Thyroid gland (tissue), 4 donors: ENCODE results near the gene AKR1B1. TPM values are rescaled to one million over a fixed set of nuclear protein-coding genes. Genes with fewer than 3 reads are reported as not detected.

Experiments
- DNase-seq, 2 donors: peaks; one replicate each; pipeline ENCODE4 v3.0.0-alpha.2; 2019
- H3K27ac ChIP-seq, 3 donors: fragments of 200-600 bp; sonication (generic); 1 replicate in 2 of 3; 2 replicates in 1 of 3; pipeline ENCODE4 v1.5.1; 2016 to 2019; ENCODE audit warnings: mild to moderate bottlenecking in 1 of 3, moderate library complexity in 1 of 3
- H3K27me3 ChIP-seq: fragments of 200-600 bp; sonication (generic); one replicate; pipeline ENCODE4 v1.5.1; 2019
- H3K36me3 ChIP-seq, 2 donors: fragments of 200-600 bp; sonication (generic); one replicate each; pipeline ENCODE4 v1.5.1; 2016 to 2019
- H3K4me1 ChIP-seq, 2 donors: fragments of 200-600 bp; sonication (generic); one replicate each; pipeline ENCODE4 v1.5.1; 2017 to 2019
- H3K4me3 ChIP-seq, 3 donors: fragments of 200-600 bp; sonication (generic); replicated peaks in 1 of 3; 1 replicate in 2 of 3; 2 replicates in 1 of 3; pipeline ENCODE4 v1.5.1; 2016; ENCODE audit warnings: mild to moderate bottlenecking in 1 of 3
- H3K9me3 ChIP-seq: fragments of 200-600 bp; sonication (generic); one replicate; pipeline ENCODE4 v1.5.1; 2017
- CTCF ChIP-seq, 6 experiments: fragments of 200-600 bp in 3 of 6; fragments of 450-650 bp in 3 of 6; sonication (generic) in 3 of 6; IDR thresholded peaks; one replicate each; pipeline ENCODE4 v1.5.1; 2016 to 2019; ENCODE audit warnings: antibody characterized with exemption in 6 of 6, mild to moderate bottlenecking in 2 of 6, inconsistent platforms in 1 of 6, moderate library complexity in 1 of 6
- POLR2A ChIP-seq, 2 donors: fragments of 450-650 bp; IDR thresholded peaks; one replicate each; pipeline ENCODE4 v1.6.1; 2017; ENCODE audit warnings: antibody characterized with exemption in 2 of 2, mild to moderate bottlenecking in 2 of 2, moderate library complexity in 1 of 2
- WGBS, 2 donors: methylation state at CpG; one replicate each; pipeline ENCODE4 v1.1.5; 2017; 5-methylcytosine and 5-hydroxymethylcytosine counted together
- intact Hi-C: fragments of 100-400 bp; cut with DNase I; formaldehyde crosslinking; loops from one replicate; pipeline ENCODE4 v1.15.1; 2023
- total RNA-seq, 4 donors: library from RNA; depleted of rRNA; stranded (reverse); fragments of >200 nt; gene quantifications; one replicate each; pipeline ENCODE4 v1.2.3, GENCODE V29; 2016

The AKR1B1 gene
- total RNA-seq, 4 donors from 2014 or later: 39.4 to 103 (median 63.0) TPM

DNA sequence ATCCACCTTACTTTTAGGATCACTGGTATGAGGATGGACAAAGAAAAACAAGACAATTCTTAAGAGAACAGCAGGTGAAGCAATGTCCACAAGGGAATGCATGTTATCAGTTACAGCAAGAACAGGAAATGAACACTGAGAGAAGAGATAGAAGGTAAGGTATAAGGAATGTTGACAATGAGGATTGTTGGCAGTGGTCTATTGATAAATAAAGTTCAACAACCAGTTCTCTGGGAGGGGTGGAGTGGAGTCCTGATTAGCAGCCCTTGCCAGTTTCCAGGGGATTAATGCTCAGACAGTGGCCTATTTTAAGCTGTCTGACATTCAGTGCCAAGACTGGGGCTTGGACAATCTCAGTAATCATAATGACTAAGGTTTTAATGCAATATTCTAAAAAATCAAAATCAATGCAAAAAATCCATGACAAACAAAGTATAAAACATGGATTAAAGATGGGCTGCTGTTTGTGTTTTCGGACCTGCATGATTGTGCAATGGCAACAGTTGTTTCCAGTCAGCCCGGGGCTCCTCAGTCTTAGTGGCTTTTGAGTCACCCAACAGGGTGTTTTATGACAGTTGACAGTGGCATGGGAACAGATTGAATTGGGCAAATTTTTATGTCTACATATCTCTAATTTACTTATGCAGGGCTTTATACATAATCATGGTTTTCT lies 13.8 kb upstream of the AKR1B1 start:
- WGBS, 2 donors: 88 to 94% methylated on average over 2 of the region's 2 CpGs
- intact Hi-C loops: no loop called here
- Histone ChIP-seq H3K27ac (no peak overlapping the region), H3K27me3 (no peaks in the 10 kb centered on the region), H3K9me3 (no peaks in the 10 kb centered on the region), H3K4me3 (no peak overlapping the region), H3K36me3 (no peaks in the 10 kb centered on the region), H3K4me1 (no peaks in the 10 kb centered on the region)
- no peak for TF ChIP-seq POLR2A (IDR thresholded peaks at IDR 0.05)
- TF ChIP-seq CTCF (IDR thresholded peaks at IDR 0.05): no peak
- no peak for DNase-seq

GRCh38 chr7:134470864-134471263 lies 12.0 kb upstream of the AKR1B1 start:
- no peak for TF ChIP-seq CTCF (IDR thresholded peaks at IDR 0.05)
- intact Hi-C loops: no loop called here
- Histone ChIP-seq H3K4me3 (no peak overlapping the region), H3K27ac (no peak overlapping the region), H3K4me1 (no peaks in the 10 kb centered on the region), H3K36me3 (no peaks in the 10 kb centered on the region), H3K9me3 (no peaks in the 10 kb centered on the region), H3K27me3 (no peaks in the 10 kb centered on the region)
- 93 to 96% methylated on average over 4 of the region's 4 CpGs for WGBS, 2 donors
- no peak for DNase-seq

DNA sequence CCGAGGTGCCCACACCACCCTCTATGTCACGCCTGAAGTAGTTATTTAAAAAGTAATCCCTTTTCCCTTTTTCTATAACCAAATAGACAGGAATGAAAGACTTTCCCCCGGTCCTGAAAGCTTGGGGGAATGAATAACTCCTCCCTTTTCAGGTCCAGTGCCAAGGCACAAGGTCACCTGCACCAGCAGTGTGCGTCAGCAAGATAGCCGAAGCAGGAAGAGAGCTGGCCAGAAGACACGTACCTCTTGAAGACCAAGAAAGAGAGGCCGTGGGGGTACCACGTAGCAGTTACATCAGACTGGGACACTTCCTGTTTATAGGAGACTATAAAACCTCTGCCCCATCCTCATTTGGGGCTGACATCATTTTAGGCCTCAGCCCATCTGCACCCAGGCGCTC lies 10.7 kb upstream of the AKR1B1 start:
- H3K4me3 ChIP-seq: no peak overlapping the region
- TF ChIP-seq CTCF (IDR thresholded peaks at IDR 0.05): no peak
- no peak for TF ChIP-seq POLR2A (IDR thresholded peaks at IDR 0.05)
- WGBS, 2 donors: 88 to 91% methylated on average over 9 of the region's 9 CpGs

GRCh38 chr7:134468475-134468874 lies 9.6 kb upstream of the AKR1B1 start:
- no peak for TF ChIP-seq POLR2A (IDR thresholded peaks at IDR 0.05)
- no peak for TF ChIP-seq CTCF (IDR thresholded peaks at IDR 0.05)
- Histone ChIP-seq H3K27ac (no peak overlapping the region), H3K4me3 (no peak overlapping the region), H3K36me3 (no peaks in the 10 kb centered on the region), H3K27me3 (no peaks in the 10 kb centered on the region), H3K9me3 (no peaks in the 10 kb centered on the region), H3K4me1 (no peaks in the 10 kb centered on the region)
- no peak for DNase-seq
- intact Hi-C loops: no loop called here
- WGBS, 2 donors: 92 to 96% methylated on average over 6 of the region's 6 CpGs

More for the DNA sequence above, 10.7 kb upstream of the AKR1B1 start:
- Histone ChIP-seq H3K27me3 (no peaks in the 10 kb centered on the region), H3K9me3 (no peaks in the 10 kb centered on the region), H3K36me3 (no peaks in the 10 kb centered on the region), H3K4me1 (no peaks in the 10 kb centered on the region), H3K27ac (no peak overlapping the region)
- intact Hi-C loops: no loop called here
- DNase-seq: no peak

DNA sequence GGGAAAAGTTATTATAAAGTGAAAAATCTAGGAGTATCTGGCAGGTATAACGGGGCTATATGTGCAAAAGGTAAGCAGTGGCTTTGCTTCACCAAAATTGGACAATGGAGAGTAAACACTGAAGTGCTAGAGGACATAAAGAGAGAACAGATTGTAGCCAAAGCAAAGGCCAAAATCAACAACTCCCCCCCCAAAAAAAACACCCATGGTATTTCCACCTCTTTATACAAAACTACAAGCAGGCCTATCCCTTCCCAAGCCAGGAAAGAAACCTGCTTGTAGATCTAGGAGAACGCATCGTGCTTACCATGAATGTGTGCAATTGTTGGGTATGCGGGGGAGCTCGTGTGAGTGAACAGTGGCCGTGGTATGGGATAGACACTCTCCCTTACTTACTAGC lies 9.2 kb upstream of the AKR1B1 start:
- 71 to 83% methylated on average over 5 to 6 of the region's 6 CpGs for WGBS, 2 donors
- Histone ChIP-seq H3K27me3 (no peaks in the 10 kb centered on the region), H3K9me3 (no peaks in the 10 kb centered on the region), H3K4me1 (no peaks in the 10 kb centered on the region), H3K36me3 (no peaks in the 10 kb centered on the region), H3K4me3 (no peak overlapping the region), H3K27ac (no peak overlapping the region)
- TF ChIP-seq CTCF (IDR thresholded peaks at IDR 0.05): no peak
- TF ChIP-seq POLR2A (IDR thresholded peaks at IDR 0.05): no peak
- intact Hi-C loops: no loop called here
- DNase-seq: no peak
